ENCODE results near the gene MYO1D. TPM values are rescaled to one million over a fixed set of nuclear protein-coding genes. Genes with fewer than 3 reads are reported as not detected.

MYO1D gene
- total RNA-seq, 1 donor from 2014 or later, result 36.9 TPM

- H3K36me3 Mint-ChIP-seq (ENCODE audit: insufficient read depth), result no peaks in the 10 kb centered on the region
- H3K4me3 Mint-ChIP-seq (ENCODE audit: low read depth), result no peak overlapping the region
- H3K27ac Mint-ChIP-seq, result no peak overlapping the region
- H3K4me1 Mint-ChIP-seq (ENCODE audit: low read depth), result peaks cover 11% of the 10 kb centered on the region
- H3K27me3 Mint-ChIP-seq, result no peaks in the 10 kb centered on the region
- DNase-seq (ENCODE audit: low spot score, unreplicated experiment), result no peak
- TF ChIP-seq, protein P1, sequence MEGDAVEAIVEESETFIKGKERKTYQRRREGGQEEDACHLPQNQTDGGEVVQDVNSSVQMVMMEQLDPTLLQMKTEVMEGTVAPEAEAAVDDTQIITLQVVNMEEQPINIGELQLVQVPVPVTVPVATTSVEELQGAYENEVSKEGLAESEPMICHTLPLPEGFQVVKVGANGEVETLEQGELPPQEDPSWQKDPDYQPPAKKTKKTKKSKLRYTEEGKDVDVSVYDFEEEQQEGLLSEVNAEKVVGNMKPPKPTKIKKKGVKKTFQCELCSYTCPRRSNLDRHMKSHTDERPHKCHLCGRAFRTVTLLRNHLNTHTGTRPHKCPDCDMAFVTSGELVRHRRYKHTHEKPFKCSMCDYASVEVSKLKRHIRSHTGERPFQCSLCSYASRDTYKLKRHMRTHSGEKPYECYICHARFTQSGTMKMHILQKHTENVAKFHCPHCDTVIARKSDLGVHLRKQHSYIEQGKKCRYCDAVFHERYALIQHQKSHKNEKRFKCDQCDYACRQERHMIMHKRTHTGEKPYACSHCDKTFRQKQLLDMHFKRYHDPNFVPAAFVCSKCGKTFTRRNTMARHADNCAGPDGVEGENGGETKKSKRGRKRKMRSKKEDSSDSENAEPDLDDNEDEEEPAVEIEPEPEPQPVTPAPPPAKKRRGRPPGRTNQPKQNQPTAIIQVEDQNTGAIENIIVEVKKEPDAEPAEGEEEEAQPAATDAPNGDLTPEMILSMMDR (IDR thresholded peaks at IDR 0.05; ENCODE audit: unreplicated experiment), result no peak
- H3K9me3 Mint-ChIP-seq (ENCODE audit: low read depth), result no peaks in the 10 kb centered on the region
These were observed 3.8 kb downstream of the MYO1D start for GRCh38 chr17:32873114-32873513.

- H3K27ac Mint-ChIP-seq, result no peak overlapping the region
- H3K27me3 Mint-ChIP-seq, result no peaks in the 10 kb centered on the region
- H3K36me3 Mint-ChIP-seq (ENCODE audit: insufficient read depth), result no peaks in the 10 kb centered on the region
- no peak for DNase-seq (ENCODE audit: low spot score, unreplicated experiment)
- H3K4me3 Mint-ChIP-seq (ENCODE audit: low read depth), result no peak overlapping the region
- TF ChIP-seq, protein P1 (IDR thresholded peaks at IDR 0.05; ENCODE audit: unreplicated experiment), result no peak
- no peaks in the 10 kb centered on the region for H3K9me3 Mint-ChIP-seq (ENCODE audit: low read depth)
- H3K4me1 Mint-ChIP-seq (ENCODE audit: low read depth), result peaks cover 11% of the 10 kb centered on the region
These were observed 5.2 kb downstream of the MYO1D start for GRCh38 chr17:32871746-32872145.

DNA sequence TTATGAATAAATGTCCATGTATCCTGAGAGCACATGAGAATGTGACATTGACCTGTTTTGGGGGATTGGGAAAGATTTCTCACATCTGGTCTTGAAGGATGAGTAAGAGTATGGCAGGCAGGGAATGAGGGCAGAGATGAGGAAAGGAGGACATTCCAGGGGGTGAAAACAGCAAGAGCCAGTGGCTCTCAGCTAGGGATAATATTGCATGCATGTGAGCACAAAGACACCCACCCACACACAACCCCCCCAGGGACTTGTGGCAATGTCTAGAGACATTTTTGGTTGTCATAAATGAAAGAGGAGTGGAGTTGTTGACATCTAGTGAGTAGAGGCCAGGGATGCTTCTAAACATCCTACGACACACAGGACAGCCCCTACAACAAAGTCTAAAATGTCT is 6.0 kb downstream of the MYO1D start:
- H3K27me3 Mint-ChIP-seq, result no peaks in the 10 kb centered on the region
- H3K36me3 Mint-ChIP-seq (ENCODE audit: insufficient read depth), result no peaks in the 10 kb centered on the region
- TF ChIP-seq, protein P1 (IDR thresholded peaks at IDR 0.05; ENCODE audit: unreplicated experiment), result no peak
- H3K9me3 Mint-ChIP-seq (ENCODE audit: low read depth), result no peaks in the 10 kb centered on the region
- no peak overlapping the region for H3K4me3 Mint-ChIP-seq (ENCODE audit: low read depth)
- no peak for DNase-seq (ENCODE audit: low spot score, unreplicated experiment)
- H3K27ac Mint-ChIP-seq, result no peak overlapping the region
- peaks cover 9% of the 10 kb centered on the region for H3K4me1 Mint-ChIP-seq (ENCODE audit: low read depth)

- H3K36me3 Mint-ChIP-seq (ENCODE audit: insufficient read depth), result no peaks in the 10 kb centered on the region
- no peaks in the 10 kb centered on the region for H3K27me3 Mint-ChIP-seq
- TF ChIP-seq, protein P1 (IDR thresholded peaks at IDR 0.05; ENCODE audit: unreplicated experiment), result no peak
These were observed 6.8 kb downstream of the MYO1D start for GRCh38 chr17:32870027-32870670.

DNA sequence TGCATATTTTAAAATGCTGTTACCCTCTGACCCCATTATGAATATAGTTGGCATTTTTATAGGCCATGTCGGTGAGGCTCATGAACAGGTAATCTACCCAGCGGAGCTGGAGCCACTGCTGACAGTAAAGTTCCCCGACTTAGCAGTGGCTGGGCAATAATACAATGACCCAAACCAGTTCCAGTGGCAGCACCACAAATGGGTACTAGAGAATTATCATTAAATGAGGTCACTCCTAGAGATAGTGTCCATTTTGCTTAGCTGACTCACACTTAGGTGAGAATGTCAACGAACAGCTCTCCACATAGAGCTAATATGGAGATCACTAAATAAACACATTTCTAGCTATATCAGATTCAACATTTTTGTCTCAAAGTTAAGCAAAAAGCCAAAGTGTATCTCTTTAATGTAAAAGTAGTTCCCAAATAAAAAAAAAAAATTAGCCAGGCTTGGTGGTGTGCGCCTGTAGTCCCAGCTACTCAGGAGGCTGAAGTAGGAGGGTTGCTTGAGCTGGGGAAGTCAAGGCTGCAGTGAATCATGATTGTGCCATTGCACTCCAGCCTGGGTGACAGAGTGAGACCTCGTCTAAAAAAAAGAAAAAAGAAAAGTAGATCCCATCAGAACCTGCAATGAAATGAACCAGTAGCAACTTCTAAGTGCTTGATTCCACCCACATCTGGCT is 7.4 kb downstream of the MYO1D start:
- TF ChIP-seq, protein P1 (IDR thresholded peaks at IDR 0.05; ENCODE audit: unreplicated experiment), result no peak
- H3K4me1 Mint-ChIP-seq (ENCODE audit: low read depth), result peaks cover 6% of the 10 kb centered on the region
- no peak overlapping the region for H3K4me3 Mint-ChIP-seq (ENCODE audit: low read depth)
- H3K9me3 Mint-ChIP-seq (ENCODE audit: low read depth), result no peaks in the 10 kb centered on the region
- no peaks in the 10 kb centered on the region for H3K27me3 Mint-ChIP-seq
- no peak overlapping the region for H3K27ac Mint-ChIP-seq
- H3K36me3 Mint-ChIP-seq (ENCODE audit: insufficient read depth), result no peaks in the 10 kb centered on the region
- no peak for DNase-seq (ENCODE audit: low spot score, unreplicated experiment)

More at GRCh38 chr17:32870027-32870670, 6.8 kb downstream of the MYO1D start:
- Mint-ChIP-seq H3K9me3 (ENCODE audit: low read depth) (no peaks in the 10 kb centered on the region), H3K4me1 (ENCODE audit: low read depth) (peaks cover 6% of the 10 kb centered on the region), H3K27ac (no peak overlapping the region), H3K4me3 (ENCODE audit: low read depth) (no peak overlapping the region)
- DNase-seq (ENCODE audit: low spot score, unreplicated experiment), result no peak

Measured in progenitor cell of endocrine pancreas (in vitro differentiated cells).